Subcutaneous adipose tissue (tissue), 4 donors: ENCODE data around the gene DCTN4. TPM values are rescaled to one million over a fixed set of nuclear protein-coding genes. Genes with fewer than 3 reads are reported as not detected.

Source experiments
- total RNA-seq, 4 donors: library from RNA; depleted of rRNA; stranded (reverse); fragments of >200 nt; gene quantifications; one replicate each; pipeline ENCODE4 v1.1.0, GENCODE V29; 2016
- TF ChIP-seq, protein P1 (sequence below): fragments of 450-650 bp; IDR thresholded peaks from one replicate; pipeline ENCODE4 v1.5.1; 2016; ENCODE audit warnings: low read depth, mild to moderate bottlenecking, control low read depth, antibody characterized with exemption, moderate library complexity

Gene DCTN4
- total RNA-seq, 4 donors from 2014 or later = 57.3 to 93.9 (median 76.5) TPM

GRCh38 chr5:150789450-150789849, 30.6 kb upstream of the DCTN4 start:
- TF ChIP-seq, protein P1, sequence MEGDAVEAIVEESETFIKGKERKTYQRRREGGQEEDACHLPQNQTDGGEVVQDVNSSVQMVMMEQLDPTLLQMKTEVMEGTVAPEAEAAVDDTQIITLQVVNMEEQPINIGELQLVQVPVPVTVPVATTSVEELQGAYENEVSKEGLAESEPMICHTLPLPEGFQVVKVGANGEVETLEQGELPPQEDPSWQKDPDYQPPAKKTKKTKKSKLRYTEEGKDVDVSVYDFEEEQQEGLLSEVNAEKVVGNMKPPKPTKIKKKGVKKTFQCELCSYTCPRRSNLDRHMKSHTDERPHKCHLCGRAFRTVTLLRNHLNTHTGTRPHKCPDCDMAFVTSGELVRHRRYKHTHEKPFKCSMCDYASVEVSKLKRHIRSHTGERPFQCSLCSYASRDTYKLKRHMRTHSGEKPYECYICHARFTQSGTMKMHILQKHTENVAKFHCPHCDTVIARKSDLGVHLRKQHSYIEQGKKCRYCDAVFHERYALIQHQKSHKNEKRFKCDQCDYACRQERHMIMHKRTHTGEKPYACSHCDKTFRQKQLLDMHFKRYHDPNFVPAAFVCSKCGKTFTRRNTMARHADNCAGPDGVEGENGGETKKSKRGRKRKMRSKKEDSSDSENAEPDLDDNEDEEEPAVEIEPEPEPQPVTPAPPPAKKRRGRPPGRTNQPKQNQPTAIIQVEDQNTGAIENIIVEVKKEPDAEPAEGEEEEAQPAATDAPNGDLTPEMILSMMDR = no peak

GRCh38 chr5:150788977-150789376, 30.2 kb upstream of the DCTN4 start:
- TF ChIP-seq, protein P1 = no peak

GRCh38 chr5:150787656-150788055, 28.8 kb upstream of the DCTN4 start:
- TF ChIP-seq, protein P1 = no peak

DNA sequence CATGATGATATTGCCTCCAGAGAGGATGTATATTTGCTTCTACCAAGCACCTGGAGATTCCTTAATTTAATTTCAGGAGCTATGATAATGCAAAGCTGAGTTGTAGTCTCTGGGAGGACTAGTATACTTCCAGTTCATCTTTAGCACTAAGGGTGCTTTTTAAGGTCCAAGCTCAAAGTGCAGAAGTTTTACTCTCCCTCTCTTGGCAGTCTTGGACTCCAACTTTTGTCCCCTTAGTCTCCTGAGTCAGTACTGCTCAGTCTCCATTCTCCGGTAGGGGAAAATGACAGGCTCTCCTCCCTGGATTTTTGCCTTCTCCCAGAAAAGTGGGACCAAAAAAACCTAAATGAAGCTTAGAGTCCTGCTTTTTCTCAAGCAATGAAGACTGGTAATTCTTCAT, 28.1 kb upstream of the DCTN4 start:
- TF ChIP-seq, protein P1 = no peak

DNA sequence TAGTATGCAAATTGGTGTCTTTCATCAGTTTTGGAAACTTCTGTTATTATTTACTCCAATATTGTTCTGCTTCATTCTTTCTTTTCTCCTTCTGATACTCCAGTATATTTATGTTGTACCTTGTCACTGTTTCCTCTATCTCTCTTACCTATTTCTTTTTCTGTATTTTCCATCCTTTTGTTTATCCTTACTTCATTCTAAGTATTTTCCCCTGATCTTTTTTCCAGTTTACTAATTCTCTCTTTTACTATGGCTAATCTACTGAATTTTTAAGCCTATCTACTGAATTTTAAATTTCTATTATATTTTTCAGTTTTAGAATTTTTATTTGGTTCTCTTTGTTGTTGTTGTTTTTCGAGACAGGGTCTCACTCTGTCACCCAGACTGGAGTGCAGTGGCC, 27.1 kb upstream of the DCTN4 start:
- TF ChIP-seq, protein P1 = no peak

DNA sequence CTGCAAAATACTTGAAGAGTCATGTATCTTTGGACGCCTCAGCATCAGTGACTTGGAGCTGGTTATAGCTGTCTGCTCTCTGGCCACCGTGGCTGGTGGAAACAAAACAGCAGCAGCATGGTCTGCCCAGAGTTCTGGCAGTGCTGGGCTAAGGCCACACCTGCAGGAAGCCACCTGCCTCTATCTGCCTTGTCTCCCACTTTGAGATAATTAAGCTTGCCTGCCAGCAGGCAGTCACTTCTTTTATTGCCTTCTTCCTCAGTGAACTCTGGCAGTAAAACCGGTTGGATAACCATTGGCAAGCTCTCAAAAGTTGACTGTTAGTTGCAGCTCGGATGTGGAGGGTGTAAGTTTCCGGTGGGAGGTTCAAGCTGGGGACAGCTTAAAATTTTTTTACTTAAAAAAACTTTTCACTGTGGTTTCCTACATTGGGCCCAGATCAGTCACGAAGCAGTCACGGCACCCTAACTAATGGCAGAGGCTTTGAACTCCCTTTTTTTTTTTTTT, 24.7 kb upstream of the DCTN4 start:
- TF ChIP-seq, protein P1 = no peak

DNA sequence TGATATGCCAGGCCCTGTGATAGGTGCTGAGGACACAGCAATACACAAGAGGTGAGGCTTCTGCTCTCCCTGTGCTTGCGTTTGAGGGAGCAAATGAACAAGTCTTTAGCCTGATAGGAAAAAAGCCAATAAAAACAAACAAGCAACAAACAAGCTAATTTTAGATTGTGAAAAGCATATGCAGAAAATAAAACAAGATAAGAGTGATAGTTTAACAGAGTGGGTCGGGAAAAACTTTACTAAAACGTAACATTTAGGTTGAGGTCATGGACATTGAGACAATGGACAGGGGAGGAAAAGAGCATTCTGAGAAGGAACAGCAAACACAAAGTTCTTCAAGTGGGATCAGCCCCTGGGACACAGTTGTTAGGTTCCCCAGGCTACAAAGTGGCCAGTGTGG, 24.0 kb upstream of the DCTN4 start:
- TF ChIP-seq, protein P1 = no peak
